ENCODE results near the gene YWHAG. TPM values are rescaled to one million over a fixed set of nuclear protein-coding genes. Genes with fewer than 3 reads are reported as not detected.
A peak's percentile ranks its signal among the peaks of the same experiment; 100 is the strongest.
"Not testable (repeated sequence)": the region's sequence is repeated elsewhere in the genome, so short reads cannot be mapped to it uniquely, and the experiment has no call there.

YWHAG gene
- polyA plus RNA-seq, 1 of the 3 experiments (the other 2 are of a cell fraction), result 60.4 TPM

- TF ChIP-seq CTCF (IDR thresholded peaks at IDR 0.05) (peak; percentile 99), IRF3 (IDR thresholded peaks at IDR 0.05; ENCODE audit: low read depth, low read length) (no peak), RAD21 (IDR thresholded peaks at IDR 0.05; ENCODE audit: low read length) (peak; percentile 98), GABPA (IDR thresholded peaks at IDR 0.05; ENCODE audit: low read depth) (no peak), ELF1 (IDR thresholded peaks at IDR 0.05) (no peak), MAX (IDR thresholded peaks at IDR 0.05; ENCODE audit: low read depth) (peak; percentile 52; the same call in 1 of the 2 replicates), ZBTB33 (IDR thresholded peaks at IDR 0.05; ENCODE audit: borderline replicate concordance, low read depth) (no peak)
Measured at GRCh38 chr7:76291351-76292212, 67.2 kb downstream of the YWHAG start (continued).

- Histone ChIP-seq H3K9ac (peak overlapping the region; percentile 69), H3K4me1 (ENCODE audit: control insufficient read depth in 1 of 2, insufficient read depth in 2 of 2, low read depth in 1 of 2, low read length in 1 of 2) (peaks cover 26 to 36% of the 10 kb centered on the region in 2 experiments; a peak in 3 of 4 replicates), H3K4me2 (peak overlapping the region; percentile 71), H3K4me3 (ENCODE audit: low read depth in 2 of 2, low read length in 1 of 2) (0 out of 4 replicates have a peak overlapping the region, but pooled peaks of 1 of the 2 experiments have one; percentile 0), H3F3A (replicated peaks; ENCODE audit: insufficient read depth) (peaks cover 44% of the 10 kb centered on the region), H3K27ac (ENCODE audit: low read depth in 2 of 2, low read length in 1 of 2) (peak overlapping the region; percentile 40 to 91), H2AFZ (ENCODE audit: low read depth) (peak overlapping the region; percentile 69; the same call in 1 of the 2 replicates)
- H3K9me2 ChIP-seq; H3K27me3 ChIP-seq (ENCODE audit: insufficient read depth); H3K36me3 ChIP-seq (replicated peaks in 1 of 2; ENCODE audit: control insufficient read depth in 1 of 2, insufficient read depth in 2 of 2, low read length in 1 of 2); H4K20me1 ChIP-seq (ENCODE audit: insufficient read depth); H3K9me3 ChIP-seq; H3K79me2 ChIP-seq (ENCODE audit: insufficient read depth); DNase-seq: not testable (repeated sequence)
- WGBS (ENCODE audit: low lambda C conversion rate), result 94% methylated on average over 6 of the region's 6 CpGs
- ChIA-PET POLR2A (interaction anchor here (1.6 to 2.2 kb wide), 2 partner anchors 23 to 27 kb away, joined by 5 to 6 read pairs; no protein-coding TSS in a partner anchor), CTCF (interaction anchor here (0.7 to 31.3 kb wide), 26 partner anchors 9 to 435 kb away, joined by 3 to 774 read pairs (median 5); partner anchors contain the start of genes HSPB1, SRRM3 and YWHAG)
Measured at GRCh38 chr7:76290847-76291350, 67.9 kb downstream of the YWHAG start.

Measured in SK-N-SH (cell line).